Thymus (tissue), 11 donors: ENCODE results near the gene SLC17A6. TPM values are rescaled to one million over a fixed set of nuclear protein-coding genes. Genes with fewer than 3 reads are reported as not detected.

ENCODE experiments used
- DNase-seq, 9 donors: peaks; one replicate each; pipeline ENCODE4 v3.0.0-alpha.2; 2013; ENCODE audit warnings: low spot score in 9 of 9, low read depth in 6 of 9, missing footprints in 1 of 9
- H3K27ac ChIP-seq, 2 donors: one replicate each; pipeline ENCODE4 v1.5.1; 2013; ENCODE audit warnings: control low read depth in 1 of 2, low read depth in 1 of 2, low read length in 1 of 2, mild to moderate bottlenecking in 1 of 2, moderate library complexity in 1 of 2
- H3K27me3 ChIP-seq, 2 donors: one replicate each; pipeline ENCODE4 v1.5.1; 2013; ENCODE audit warnings: low read length in 1 of 2; ENCODE audit not compliant: control insufficient read depth in 2 of 2, insufficient read depth in 1 of 2
- H3K36me3 ChIP-seq, 2 donors: one replicate each; pipeline ENCODE4 v1.5.1; 2013; ENCODE audit warnings: low read length in 1 of 2, mild to moderate bottlenecking in 1 of 2, moderate library complexity in 1 of 2; ENCODE audit not compliant: control insufficient read depth in 2 of 2, insufficient read depth in 2 of 2
- H3K4me1 ChIP-seq, 2 donors: one replicate each; pipeline ENCODE4 v1.5.1; 2013; ENCODE audit warnings: low read length in 2 of 2; ENCODE audit not compliant: control insufficient read depth in 2 of 2, insufficient read depth in 2 of 2
- H3K4me3 ChIP-seq, 2 donors: one replicate each; pipeline ENCODE4 v1.5.1; 2013; ENCODE audit warnings: low read length in 2 of 2, control low read depth in 1 of 2, mild to moderate bottlenecking in 1 of 2
- H3K9me3 ChIP-seq, 2 donors: one replicate each; pipeline ENCODE4 v1.5.1; 2013; ENCODE audit warnings: low read length in 1 of 2, mild to moderate bottlenecking in 1 of 2; ENCODE audit not compliant: control insufficient read depth in 2 of 2, insufficient read depth in 1 of 2
- WGBS: extraction: QIAGEN DNeasy Blood & Tissue Kit; methylation state at CpG from one replicate; pipeline ENCODE4 v1.1.7; 2013; 5-methylcytosine and 5-hydroxymethylcytosine counted together
- polyA plus RNA-seq: library from polyadenylated mRNA; stranded (reverse); fragments of 200-250 nt; gene quantifications from one replicate; pipeline ENCODE4 v1.2.3, GENCODE V29; 2013
- total RNA-seq: library from RNA; stranded (reverse); fragments of 120-200 nt; gene quantifications from one replicate; pipeline ENCODE4 v1.2.4, GENCODE V29; 2013
- donor health status: healthy.

SLC17A6 gene
- total and polyA plus RNA-seq, 2 donors: under 0.01 to 0.07 TPM

GRCh38 chr11:22349491-22349890 is 11.3 kb downstream of the SLC17A6 start:
- Histone ChIP-seq H3K4me1 (no peaks in the 10 kb centered on the region), H3K36me3 (no peaks in the 10 kb centered on the region), H3K9me3 (no peaks in the 10 kb centered on the region), H3K4me3 (no peak overlapping the region), H3K27ac (no peak overlapping the region), H3K27me3 (peaks cover 0 to 8% of the 10 kb centered on the region in 2 donors)
- WGBS: 64% methylated on average over 2 of the region's 2 CpGs
- no peak for DNase-seq

GRCh38 chr11:22359295-22359694 is 21.1 kb downstream of the SLC17A6 start:
- no peak overlapping the region for H3K27ac ChIP-seq
- DNase-seq: no peak
- WGBS: 93% methylated on average over 2 of the region's 2 CpGs
- H3K9me3 ChIP-seq: no peaks in the 10 kb centered on the region
- H3K36me3 ChIP-seq: no peaks in the 10 kb centered on the region
- no peak overlapping the region for H3K4me3 ChIP-seq
- H3K27me3 ChIP-seq: no peaks in the 10 kb centered on the region
- no peaks in the 10 kb centered on the region for H3K4me1 ChIP-seq

- H3K9me3 ChIP-seq: no peaks in the 10 kb centered on the region
- H3K4me3 ChIP-seq: no peak overlapping the region
- H3K36me3 ChIP-seq: no peaks in the 10 kb centered on the region
- DNase-seq: no peak
- no peaks in the 10 kb centered on the region for H3K27me3 ChIP-seq
- no peaks in the 10 kb centered on the region for H3K4me1 ChIP-seq
- 41% methylated on average over 3 of the region's 3 CpGs for WGBS
- no peak overlapping the region for H3K27ac ChIP-seq
Observed at GRCh38 chr11:22371160-22371559, 33.0 kb downstream of the SLC17A6 start.

- WGBS: 64% methylated on average over 1 of the region's 1 CpG
- Histone ChIP-seq H3K4me1 (no peaks in the 10 kb centered on the region), H3K27ac (no peak overlapping the region), H3K4me3 (no peak overlapping the region), H3K9me3 (no peaks in the 10 kb centered on the region), H3K27me3 (no peaks in the 10 kb centered on the region), H3K36me3 (no peaks in the 10 kb centered on the region)
- no peak for DNase-seq
Observed at GRCh38 chr11:22387126-22387525, 48.9 kb downstream of the SLC17A6 start.

GRCh38 chr11:22389526-22390282 is 51.5 kb downstream of the SLC17A6 start:
- Histone ChIP-seq H3K27me3 (no peaks in the 10 kb centered on the region), H3K36me3 (no peaks in the 10 kb centered on the region), H3K9me3 (no peaks in the 10 kb centered on the region), H3K27ac (no peak overlapping the region), H3K4me3 (no peak overlapping the region), H3K4me1 (no peaks in the 10 kb centered on the region)
- DNase-seq: no peak
- 92% methylated on average over 6 of the region's 6 CpGs for WGBS

GRCh38 chr11:22390283-22390655 is 52.1 kb downstream of the SLC17A6 start:
- Histone ChIP-seq H3K36me3 (no peaks in the 10 kb centered on the region), H3K9me3 (no peaks in the 10 kb centered on the region), H3K27ac (no peak overlapping the region), H3K4me3 (no peak overlapping the region), H3K4me1 (no peaks in the 10 kb centered on the region), H3K27me3 (no peaks in the 10 kb centered on the region)
- 72% methylated on average over 5 of the region's 5 CpGs for WGBS
- DNase-seq: no peak

- H3K4me3 ChIP-seq: no peak overlapping the region
- no peaks in the 10 kb centered on the region for H3K27me3 ChIP-seq
- no peaks in the 10 kb centered on the region for H3K4me1 ChIP-seq
- H3K27ac ChIP-seq: no peak overlapping the region
- DNase-seq: no peak
- no peaks in the 10 kb centered on the region for H3K36me3 ChIP-seq
- H3K9me3 ChIP-seq: no peaks in the 10 kb centered on the region
Observed at GRCh38 chr11:22392561-22392960, 54.4 kb downstream of the SLC17A6 start.

GRCh38 chr11:22405377-22405776 is 67.2 kb downstream of the SLC17A6 start:
- H3K4me1 ChIP-seq: no peaks in the 10 kb centered on the region
- WGBS: 76% methylated on average over 3 of the region's 3 CpGs
- DNase-seq: no peak

GRCh38 chr11:22407267-22407666 is 69.1 kb downstream of the SLC17A6 start:
- Histone ChIP-seq H3K27me3 (no peaks in the 10 kb centered on the region), H3K4me1 (no peaks in the 10 kb centered on the region), H3K4me3 (no peak overlapping the region), H3K9me3 (no peaks in the 10 kb centered on the region), H3K27ac (no peak overlapping the region), H3K36me3 (no peaks in the 10 kb centered on the region)
- DNase-seq: no peak
- 97% methylated on average over 1 of the region's 1 CpG for WGBS

More at GRCh38 chr11:22405377-22405776, 67.2 kb downstream of the SLC17A6 start:
- Histone ChIP-seq H3K4me3 (no peak overlapping the region), H3K27ac (no peak overlapping the region), H3K9me3 (no peaks in the 10 kb centered on the region), H3K27me3 (no peaks in the 10 kb centered on the region), H3K36me3 (no peaks in the 10 kb centered on the region)
